OCI-M2 (cell line): ENCODE measurements around the gene CTSD.

ENCODE experiments used
- DNase-seq: peaks from one replicate; lab custom pipeline; 2025; ENCODE audit not compliant: unreplicated experiment; lab: John Stamatoyannopoulos, UW

Gene CTSD

GRCh38 chr11:1782831-1783724 lies 19.4 kb upstream of the CTSD start:
- DNase-seq = no peak

GRCh38 chr11:1782031-1782590 lies 18.4 kb upstream of the CTSD start:
- DNase-seq = no peak

GRCh38 chr11:1781593-1781975 lies 17.9 kb upstream of the CTSD start:
- DNase-seq = no peak

GRCh38 chr11:1780700-1781592 lies 17.2 kb upstream of the CTSD start:
- no peak for DNase-seq

GRCh38 chr11:1779806-1780699 lies 16.3 kb upstream of the CTSD start:
- no peak for DNase-seq

- DNase-seq = no peak
Observed at GRCh38 chr11:1779034-1779805, 15.5 kb upstream of the CTSD start.

- no peak for DNase-seq
Observed at GRCh38 chr11:1778141-1778911, 14.6 kb upstream of the CTSD start.

- no peak for DNase-seq
Observed at GRCh38 chr11:1777737-1778136, 14.0 kb upstream of the CTSD start.

GRCh38 chr11:1776944-1777715 lies 13.4 kb upstream of the CTSD start:
- no peak for DNase-seq

- no peak for DNase-seq
Observed at GRCh38 chr11:1776331-1776851, 12.7 kb upstream of the CTSD start.

GRCh38 chr11:1774886-1775285 lies 11.2 kb upstream of the CTSD start:
- DNase-seq = no peak

- DNase-seq = no peak
Observed at GRCh38 chr11:1773994-1774550, 10.3 kb upstream of the CTSD start.

GRCh38 chr11:1773131-1773993 lies 9.6 kb upstream of the CTSD start:
- no peak for DNase-seq

GRCh38 chr11:1772270-1773130 lies 8.8 kb upstream of the CTSD start:
- peak; percentile 32 for DNase-seq

- DNase-seq = no peak
Observed at GRCh38 chr11:1771700-1772099, 8.0 kb upstream of the CTSD start.

- no peak for DNase-seq
Observed at GRCh38 chr11:1771273-1771672, 7.5 kb upstream of the CTSD start.
